Karpas-422 (cell line): ENCODE data around the gene PTPN23. TPM values are rescaled to one million over a fixed set of nuclear protein-coding genes. Genes with fewer than 3 reads are reported as not detected.

ENCODE experiments used
- DNase-seq: peaks from one replicate; pipeline ENCODE4 v3.0.0-alpha.2; 2015
- H2AFZ ChIP-seq: fragments of 200-600 bp; sonication (generic); 2 replicates; pipeline ENCODE4 v1.6.1; 2014; ENCODE audit warnings: antibody characterized with exemption, low read length, mixed read lengths
- H3K27ac ChIP-seq: fragments of 200-600 bp; sonication (generic); 2 replicates; pipeline ENCODE4 v1.5.1; 2014; ENCODE audit warnings: mild to moderate bottlenecking, low read length, moderate library complexity
- H3K27me3 ChIP-seq: fragments of 200-600 bp; sonication (generic); 2 replicates; pipeline ENCODE4 v1.6.1; 2014; ENCODE audit warnings: low read length, mixed read lengths
- H3K36me3 ChIP-seq: fragments of 200-600 bp; sonication (generic); 2 replicates; pipeline ENCODE4 v1.6.1; 2014; ENCODE audit warnings: low read length, mixed read lengths; ENCODE audit not compliant: insufficient read depth
- H3K4me1 ChIP-seq: fragments of 200-600 bp; sonication (generic); 2 replicates; pipeline ENCODE4 v1.6.1; 2014; ENCODE audit warnings: mild to moderate bottlenecking, low read length, mixed read lengths
- H3K4me2 ChIP-seq: fragments of 200-600 bp; sonication (generic); 2 replicates; pipeline ENCODE4 v1.6.1; 2014; ENCODE audit warnings: low read length, low read depth, mild to moderate bottlenecking; ENCODE audit not compliant: poor library complexity, severe bottlenecking
- H3K4me3 ChIP-seq: fragments of 200-600 bp; sonication (generic); 2 replicates; pipeline ENCODE4 v1.5.1; 2014; ENCODE audit warnings: mild to moderate bottlenecking, antibody characterized with exemption, low read length, mixed read lengths
- H3K79me2 ChIP-seq: fragments of 200-600 bp; sonication (generic); 2 replicates; pipeline ENCODE4 v1.6.1; 2014; ENCODE audit warnings: mild to moderate bottlenecking, low read length, mixed read lengths
- H3K9ac ChIP-seq: fragments of 200-600 bp; sonication (generic); 2 replicates; pipeline ENCODE4 v1.6.0; 2014; ENCODE audit warnings: low read length
- H3K9me2 ChIP-seq: fragments of 200-600 bp; sonication (generic), shearing (Covaris generic); replicated peaks from 2 replicates; pipeline ENCODE4 v1.6.0; 2014; ENCODE audit warnings: mild to moderate bottlenecking, low read length, moderate library complexity; ENCODE audit not compliant: insufficient read depth
- H3K9me3 ChIP-seq: fragments of 300-700, 200-600 bp; sonication (generic); 2 replicates; pipeline ENCODE4 v1.6.1; 2014; ENCODE audit warnings: low read length, mixed read lengths
- H4K20me1 ChIP-seq: fragments of 200-600 bp; sonication (generic); 2 replicates; pipeline ENCODE4 v1.6.1; 2014; ENCODE audit warnings: mild to moderate bottlenecking, antibody characterized with exemption, low read length, low read depth; ENCODE audit not compliant: insufficient read depth
- total RNA-seq: library from RNA; depleted of rRNA; stranded (reverse); fragments of >200 nt; shearing (Covaris generic); gene quantifications from 2 replicates; pipeline ENCODE4 v1.2.3, GENCODE V29; 2014; ENCODE audit warnings: low replicate concordance

The PTPN23 gene
- total RNA-seq, 1 experiment from 2014 or later, result 7.9 TPM

DNA sequence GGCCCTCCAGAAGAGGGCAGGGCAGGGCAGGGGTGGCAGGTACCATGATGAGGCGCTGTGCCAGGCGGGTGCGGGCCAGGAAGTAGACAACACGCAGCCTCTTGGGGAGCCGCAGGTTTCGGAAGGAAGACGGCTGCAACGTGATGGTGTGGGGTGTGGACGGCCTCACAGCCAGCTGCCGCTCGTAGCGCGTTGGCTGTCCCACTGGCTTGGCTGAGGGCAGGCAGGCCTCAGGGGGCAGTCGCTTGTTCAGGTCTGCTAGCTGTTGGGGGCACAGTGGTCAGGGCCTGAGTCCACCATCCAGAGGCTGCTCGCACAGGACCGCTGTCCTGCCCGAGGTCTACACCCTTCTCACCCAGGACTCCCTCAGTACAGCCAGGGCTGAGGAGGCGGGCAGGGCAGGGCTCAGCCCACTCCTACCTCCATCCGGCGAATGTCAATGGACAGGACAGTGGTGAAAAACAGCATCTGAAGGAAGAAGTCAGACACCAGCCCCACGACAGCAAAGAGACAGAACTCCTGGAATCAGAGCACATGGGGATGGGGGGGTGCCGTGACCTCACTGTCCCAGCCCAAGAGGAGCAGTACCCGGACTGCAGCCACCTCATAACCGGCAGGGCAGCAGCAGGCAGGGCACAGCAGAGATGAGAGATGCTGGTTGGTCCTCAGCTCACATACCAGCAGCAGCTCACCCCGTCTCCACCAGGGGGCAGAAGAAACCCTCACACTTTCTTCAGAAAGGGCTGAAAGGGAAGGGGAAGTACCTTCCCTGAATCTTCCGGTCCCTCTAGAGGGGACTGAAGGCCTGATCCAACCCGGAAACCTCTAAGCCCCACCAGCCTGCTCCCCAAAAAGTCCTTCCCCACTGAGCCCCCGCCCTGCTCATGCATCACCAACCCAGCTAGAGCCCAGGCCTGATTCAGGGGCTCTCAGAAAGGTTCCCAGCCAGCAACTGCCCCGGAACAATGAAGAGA lies 40.0 kb downstream of the PTPN23 start:
- peak; percentile 97 for DNase-seq
- Histone ChIP-seq H3K9me3 (no peaks in the 10 kb centered on the region), H3K4me2 (peak overlapping the region; percentile 53), H3K79me2 (0 out of 2 replicates have a peak, but pooled peaks cover 3% of the 10 kb centered on the region), H3K4me1 (peaks cover 40% of the 10 kb centered on the region), H3K9ac (peak overlapping the region; percentile 61), H3K27me3 (no peaks in the 10 kb centered on the region), H3K27ac (peak overlapping the region; percentile 83), H3K9me2 (no peaks in the 10 kb centered on the region), H4K20me1 (peaks cover 15% of the 10 kb centered on the region; the same call in 1 of the 2 replicates), H2AFZ (no peak overlapping the region), H3K4me3 (peak overlapping the region; percentile 8; the same call in 1 of the 2 replicates), H3K36me3 (peaks cover 25% of the 10 kb centered on the region)

DNA sequence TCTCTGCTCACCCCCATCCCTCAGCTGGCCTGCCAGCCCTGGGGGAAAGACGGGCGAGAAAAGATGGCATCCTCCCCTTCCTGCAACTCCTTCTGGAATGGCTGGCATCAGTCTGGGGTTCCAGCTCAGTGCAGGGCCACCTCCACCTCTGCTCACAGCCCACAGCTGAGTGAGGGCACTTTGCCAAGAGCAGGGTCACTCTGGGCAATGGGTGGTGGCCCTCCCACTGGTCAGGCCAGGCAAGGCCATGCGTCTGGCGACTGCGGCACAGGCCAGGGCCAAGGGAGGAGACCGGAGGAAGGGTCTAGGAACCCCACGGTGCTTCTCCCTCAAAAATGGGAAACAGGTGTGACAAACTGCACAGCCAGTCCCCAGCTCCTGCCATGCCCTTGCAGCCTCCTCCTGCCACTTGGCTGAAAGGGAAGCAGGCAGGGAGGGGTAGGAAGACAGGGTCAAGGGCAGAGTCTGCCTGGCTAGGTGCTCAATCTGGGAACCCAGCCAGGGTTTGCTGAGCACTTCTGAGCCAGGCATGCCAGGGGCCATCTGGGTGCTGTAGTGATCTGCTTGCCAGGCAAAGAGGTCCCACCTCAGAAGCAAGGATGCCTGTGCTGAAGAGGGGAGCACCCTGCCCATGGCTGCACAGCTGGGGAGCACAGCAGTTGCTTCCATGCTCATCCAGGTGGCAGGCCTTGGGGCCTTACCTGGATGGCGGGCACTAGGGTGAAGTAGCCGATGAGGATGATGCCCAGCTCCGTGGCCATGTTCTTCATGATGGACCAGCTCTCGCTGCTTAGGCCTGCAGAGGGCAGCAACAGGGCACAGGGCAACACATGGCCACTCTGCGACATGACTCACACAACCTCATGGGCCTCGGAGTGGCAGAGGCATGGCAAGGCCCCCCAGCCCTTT lies 41.2 kb downstream of the PTPN23 start:
- H3K27ac ChIP-seq, result peak overlapping the region; percentile 83
- peaks cover 40% of the 10 kb centered on the region for H3K4me1 ChIP-seq
- H3K36me3 ChIP-seq, result peaks cover 29% of the 10 kb centered on the region
- peak; percentile 59 for DNase-seq
- H3K27me3 ChIP-seq, result no peaks in the 10 kb centered on the region
- no peaks in the 10 kb centered on the region for H3K9me3 ChIP-seq
- no peak overlapping the region for H2AFZ ChIP-seq
- H3K9me2 ChIP-seq, result no peaks in the 10 kb centered on the region
- peak overlapping the region; percentile 53 for H3K4me2 ChIP-seq
- H3K79me2 ChIP-seq, result 0 out of 2 replicates have a peak, but pooled peaks cover 3% of the 10 kb centered on the region
- peak overlapping the region; percentile 61 for H3K9ac ChIP-seq
- H4K20me1 ChIP-seq, result peaks cover 15% of the 10 kb centered on the region
- H3K4me3 ChIP-seq, result no peak overlapping the region; the same call in 1 of the 2 replicates

DNA sequence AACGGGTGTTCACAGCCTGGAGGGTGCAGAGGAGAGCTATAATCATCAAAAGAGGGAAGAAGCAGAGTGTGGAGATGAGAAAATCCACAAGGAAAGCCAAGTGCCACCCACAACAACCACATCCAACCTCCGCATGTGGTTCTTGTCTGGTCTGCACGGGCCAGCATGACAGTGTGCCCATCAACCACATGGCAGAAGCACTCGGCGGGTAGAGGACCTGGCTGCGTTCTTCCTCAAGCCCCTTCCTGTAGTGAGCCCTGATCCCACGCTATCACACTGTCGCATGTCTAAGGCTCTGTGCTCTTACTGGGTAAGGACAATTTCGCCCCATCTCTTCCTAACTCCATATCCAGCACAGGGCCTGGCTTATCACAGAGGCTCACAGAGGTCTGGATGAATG lies 41.9 kb downstream of the PTPN23 start:
- Histone ChIP-seq H3K4me1 (peaks cover 40% of the 10 kb centered on the region), H3K9ac (no peak overlapping the region), H4K20me1 (peaks cover 15% of the 10 kb centered on the region), H2AFZ (no peak overlapping the region), H3K27ac (peak overlapping the region; percentile 83; the same call in 1 of the 2 replicates), H3K9me2 (no peaks in the 10 kb centered on the region), H3K36me3 (peaks cover 36% of the 10 kb centered on the region), H3K4me3 (no peak overlapping the region), H3K9me3 (no peaks in the 10 kb centered on the region), H3K27me3 (no peaks in the 10 kb centered on the region), H3K79me2 (0 out of 2 replicates have a peak, but pooled peaks cover 3% of the 10 kb centered on the region), H3K4me2 (no peak overlapping the region)
- no peak for DNase-seq

DNA sequence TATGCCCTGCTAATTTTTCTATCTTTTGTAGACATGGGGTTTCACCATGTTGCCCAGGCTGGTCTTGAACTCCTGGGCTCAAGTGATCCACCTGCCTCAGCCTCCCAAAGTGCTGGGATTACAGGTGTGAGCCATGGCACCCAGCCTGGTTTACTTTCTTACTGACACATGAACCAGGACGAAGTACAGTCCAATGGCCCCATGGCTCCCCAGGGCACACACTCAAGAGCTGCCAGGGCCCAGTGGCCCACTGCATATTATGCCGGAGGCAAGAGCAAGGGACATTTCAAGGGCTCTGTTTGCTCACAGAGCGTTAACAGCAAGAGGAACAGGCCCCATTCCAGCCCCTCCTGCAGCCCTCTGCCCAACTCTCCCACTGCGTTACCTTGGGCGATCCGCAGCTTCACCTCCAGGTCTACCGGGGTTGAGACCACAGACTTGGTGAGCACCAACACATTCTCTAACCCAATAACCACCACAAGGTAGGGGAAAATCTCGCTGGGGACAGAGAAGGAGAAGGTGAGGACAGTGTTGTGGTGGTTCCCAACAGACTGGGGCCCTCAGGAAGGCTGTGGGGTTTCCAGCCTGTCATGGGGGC lies 42.8 kb downstream of the PTPN23 start:
- Histone ChIP-seq H3K4me2 (no peak overlapping the region), H3K27me3 (no peaks in the 10 kb centered on the region), H2AFZ (no peak overlapping the region), H3K36me3 (peaks cover 36% of the 10 kb centered on the region), H3K79me2 (peaks cover 6% of the 10 kb centered on the region; the same call in 1 of the 2 replicates), H3K9me3 (no peaks in the 10 kb centered on the region), H3K4me3 (no peak overlapping the region), H3K9me2 (no peaks in the 10 kb centered on the region), H4K20me1 (peaks cover 15% of the 10 kb centered on the region), H3K27ac (no peak overlapping the region), H3K9ac (no peak overlapping the region), H3K4me1 (peaks cover 40% of the 10 kb centered on the region)
- DNase-seq, result no peak

DNA sequence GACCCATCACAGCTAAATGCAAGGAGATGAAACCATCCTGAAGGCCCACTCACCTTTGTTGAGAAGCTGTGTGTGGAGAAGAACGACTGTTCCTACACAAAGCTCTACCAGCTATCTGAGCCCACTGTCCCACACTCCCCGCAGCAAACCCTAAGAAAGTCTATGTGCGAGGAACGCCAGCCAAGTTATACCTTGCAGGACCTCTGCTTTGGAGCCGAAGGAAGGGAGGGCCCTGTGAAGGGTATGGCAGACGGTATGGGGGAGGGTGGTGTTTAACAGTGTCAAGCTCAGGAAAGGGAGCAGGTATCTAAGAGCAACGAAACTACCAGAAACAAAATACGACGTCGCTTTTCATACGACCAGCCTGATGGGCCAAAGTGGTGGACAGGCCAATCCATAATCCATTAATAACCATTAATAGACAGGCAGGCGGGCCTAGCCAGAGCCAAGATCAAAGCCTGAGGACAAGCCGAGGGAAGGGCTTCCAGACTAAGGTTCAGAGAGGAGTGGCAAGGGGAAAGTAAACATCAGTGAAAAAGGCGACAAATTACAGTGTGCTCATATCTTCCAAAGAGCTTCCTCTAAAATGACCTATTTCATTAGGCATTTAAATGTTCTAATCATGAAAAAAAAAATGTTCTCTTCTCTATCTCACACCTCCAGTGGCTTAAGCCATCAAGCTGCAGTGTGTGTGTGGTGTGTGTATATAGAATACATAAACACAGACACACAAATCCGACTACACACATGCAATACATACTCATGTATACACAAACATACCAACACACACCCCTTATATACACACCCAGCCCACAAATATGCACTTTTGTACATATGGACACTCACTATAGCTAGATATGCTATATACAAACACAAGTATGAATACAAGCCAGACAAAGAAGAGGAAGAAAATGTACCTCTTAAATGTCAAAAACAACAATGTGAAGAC lies 43.9 kb downstream of the PTPN23 start:
- Histone ChIP-seq H4K20me1 (peaks cover 8% of the 10 kb centered on the region), H3K4me2 (no peak overlapping the region), H3K4me1 (peaks cover 29% of the 10 kb centered on the region), H3K9ac (no peak overlapping the region), H3K9me2 (no peaks in the 10 kb centered on the region), H3K27me3 (no peaks in the 10 kb centered on the region), H3K79me2 (peaks cover 9% of the 10 kb centered on the region; the same call in 1 of the 2 replicates), H2AFZ (no peak overlapping the region), H3K4me3 (no peak overlapping the region), H3K36me3 (peaks cover 32% of the 10 kb centered on the region), H3K27ac (no peak overlapping the region), H3K9me3 (no peaks in the 10 kb centered on the region)
- no peak for DNase-seq

DNA sequence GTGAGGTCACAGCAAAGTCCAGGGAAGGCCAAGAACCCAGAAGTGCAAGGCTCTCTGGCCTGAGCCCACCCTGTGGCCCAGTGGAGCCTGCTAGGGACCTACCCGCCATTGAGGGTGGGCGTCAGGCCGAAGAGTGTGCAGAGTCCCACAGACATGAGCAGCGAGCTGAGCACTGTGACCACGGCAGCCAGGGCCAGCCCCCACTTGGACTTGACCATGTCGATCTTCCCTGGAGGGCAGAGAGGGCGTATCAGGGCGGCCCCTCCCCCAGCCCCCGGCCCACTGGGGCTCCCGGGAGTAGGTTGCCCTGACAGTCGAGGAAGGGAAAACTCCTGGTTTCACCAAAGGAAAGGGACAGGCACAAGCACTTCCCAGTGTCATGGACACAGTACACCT lies 44.6 kb downstream of the PTPN23 start:
- Histone ChIP-seq H3K9me2 (no peaks in the 10 kb centered on the region), H3K27me3 (no peaks in the 10 kb centered on the region)

DNA sequence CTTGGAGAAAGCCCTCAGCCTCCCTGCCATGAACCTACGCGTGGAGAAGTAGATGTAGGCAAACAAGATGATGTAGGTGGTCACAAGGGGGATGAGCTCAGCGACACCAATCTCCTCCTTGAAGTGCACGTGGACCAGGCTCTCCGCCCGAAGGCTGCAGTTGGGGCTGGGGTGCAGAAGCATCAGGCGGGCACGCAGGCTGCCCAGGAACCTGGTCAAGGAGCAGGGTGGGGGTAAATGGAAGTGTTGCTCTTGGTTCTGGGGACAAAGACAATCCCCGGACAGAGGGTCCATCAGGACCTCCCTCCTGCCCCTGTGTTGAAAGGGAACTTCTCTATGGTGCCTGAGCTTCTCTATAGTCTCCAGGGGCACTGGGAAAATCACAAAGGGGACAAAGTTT lies 45.1 kb downstream of the PTPN23 start:
- Histone ChIP-seq H3K36me3 (peaks cover 22% of the 10 kb centered on the region), H3K9me2 (no peaks in the 10 kb centered on the region), H2AFZ (no peak overlapping the region), H3K4me3 (no peak overlapping the region), H4K20me1 (no peaks in the 10 kb centered on the region; the same call in 1 of the 2 replicates), H3K27ac (no peak overlapping the region), H3K4me2 (no peak overlapping the region), H3K9ac (no peak overlapping the region), H3K4me1 (peaks cover 17% of the 10 kb centered on the region), H3K9me3 (no peaks in the 10 kb centered on the region), H3K27me3 (no peaks in the 10 kb centered on the region), H3K79me2 (peaks cover 11% of the 10 kb centered on the region)
- DNase-seq, result no peak

More for the DNA sequence above, 44.6 kb downstream of the PTPN23 start:
- peaks cover 9% of the 10 kb centered on the region; the same call in 1 of the 2 replicates for H3K79me2 ChIP-seq
- H4K20me1 ChIP-seq, result peaks cover 4% of the 10 kb centered on the region
- H2AFZ ChIP-seq, result no peak overlapping the region
- DNase-seq, result no peak
- H3K4me1 ChIP-seq, result peaks cover 22% of the 10 kb centered on the region
- H3K9me3 ChIP-seq, result no peaks in the 10 kb centered on the region
- no peak overlapping the region for H3K27ac ChIP-seq
- no peak overlapping the region for H3K4me3 ChIP-seq
- no peak overlapping the region for H3K9ac ChIP-seq
- H3K36me3 ChIP-seq, result peaks cover 26% of the 10 kb centered on the region
- H3K4me2 ChIP-seq, result no peak overlapping the region
